ENCODE data around the gene GMPR. TPM values are rescaled to one million over a fixed set of nuclear protein-coding genes. Genes with fewer than 3 reads are reported as not detected.

Gene GMPR
- total RNA-seq, 1 donor from 2014 or later, result 0.49 TPM

DNA sequence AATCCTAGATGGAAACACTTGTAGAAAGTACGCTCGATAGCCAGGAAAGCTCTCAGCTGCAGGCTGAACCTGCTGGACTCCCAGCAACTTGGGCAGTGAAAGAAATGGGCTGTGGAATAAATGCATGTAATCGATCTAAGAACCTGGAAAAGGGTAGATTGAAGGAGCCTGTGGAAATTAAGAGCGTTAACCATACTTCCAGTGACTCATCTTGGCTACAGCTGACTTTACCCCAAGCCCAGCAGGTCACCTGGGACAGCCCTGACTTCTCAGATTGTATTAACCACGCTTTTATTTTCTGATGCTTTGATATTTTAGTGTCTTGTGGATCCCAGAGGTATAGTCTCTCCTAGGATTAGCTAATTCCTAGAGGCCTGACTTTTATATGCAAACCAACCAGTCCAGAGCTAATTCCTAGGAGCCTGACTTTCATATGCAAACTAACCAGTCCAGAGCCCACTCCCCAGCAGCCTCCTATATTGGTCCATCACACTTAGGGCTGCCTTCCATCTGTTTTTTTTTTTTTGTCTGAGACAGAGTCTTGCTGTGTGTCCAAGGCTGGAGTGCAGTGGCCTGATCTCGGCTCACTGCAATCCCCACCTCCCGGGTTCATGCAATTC is 86.3 kb downstream of the GMPR start:
- intact Hi-C loops (cut with micrococcal nuclease), result loop anchor here (5.0 kb wide), 4 partner anchors 113 to 1447 kb away; partner anchors contain the start of gene JARID2

DNA sequence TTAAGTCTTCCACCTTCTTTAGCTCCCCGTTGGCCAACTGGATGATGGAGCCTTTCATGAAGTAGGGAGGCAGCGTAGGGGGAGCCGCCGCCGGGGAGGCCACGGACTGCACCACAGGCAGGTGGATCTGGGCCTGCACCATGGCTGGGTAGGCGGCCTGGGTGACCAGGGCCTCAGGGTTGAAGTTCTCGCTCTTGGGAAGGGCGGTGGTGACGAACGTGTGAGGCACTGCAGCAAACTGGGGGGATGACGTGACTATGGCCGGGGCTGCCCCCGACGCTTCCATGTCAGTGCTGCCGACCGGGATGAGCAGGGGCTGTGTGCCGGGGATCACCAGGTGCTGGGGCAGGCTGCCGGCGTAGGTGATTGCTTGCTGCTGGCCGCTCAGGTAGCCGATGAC is 88.1 kb downstream of the GMPR start:
- intact Hi-C loops (cut with micrococcal nuclease), result no loop called here

DNA sequence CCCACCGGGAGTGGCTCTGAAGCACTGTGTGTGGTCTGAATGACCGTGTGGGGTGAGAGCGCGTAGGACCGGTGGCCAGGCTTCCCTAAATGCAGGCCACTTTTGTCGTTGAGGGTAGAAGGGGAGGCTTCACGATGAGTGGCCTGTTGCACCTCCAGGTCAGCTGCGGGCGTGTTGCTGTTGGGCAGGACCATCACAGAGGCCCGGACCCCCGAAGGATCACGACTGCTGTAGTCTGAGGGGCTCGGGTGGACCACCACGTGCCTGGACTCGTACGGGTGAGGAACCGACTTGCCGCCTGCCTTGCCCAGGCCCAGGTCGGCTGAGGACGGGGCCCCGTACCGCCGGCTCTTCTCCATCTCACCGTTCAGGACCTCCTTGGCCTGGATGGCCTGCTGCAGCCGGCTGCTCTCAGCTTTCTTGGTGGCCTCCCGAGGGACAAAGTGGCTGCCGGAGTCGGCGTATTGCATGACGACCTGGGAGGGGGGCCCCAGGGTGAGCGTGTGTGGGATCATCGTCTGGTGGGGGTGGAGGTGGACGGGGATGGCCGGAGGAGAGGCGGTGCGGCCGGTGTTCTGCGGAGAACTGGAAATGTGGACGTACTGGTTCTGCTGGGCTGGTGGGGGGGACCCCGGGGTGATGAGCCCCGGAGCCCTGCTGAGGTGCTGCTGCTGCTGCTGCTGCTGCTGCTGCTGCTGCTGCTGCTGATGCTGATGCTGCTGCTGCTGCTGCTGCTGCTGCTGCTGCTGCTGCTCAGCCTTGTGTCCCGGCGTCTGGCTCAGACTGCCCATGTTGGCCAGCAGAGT is 88.8 kb downstream of the GMPR start:
- intact Hi-C loops (cut with micrococcal nuclease), result no loop called here

DNA sequence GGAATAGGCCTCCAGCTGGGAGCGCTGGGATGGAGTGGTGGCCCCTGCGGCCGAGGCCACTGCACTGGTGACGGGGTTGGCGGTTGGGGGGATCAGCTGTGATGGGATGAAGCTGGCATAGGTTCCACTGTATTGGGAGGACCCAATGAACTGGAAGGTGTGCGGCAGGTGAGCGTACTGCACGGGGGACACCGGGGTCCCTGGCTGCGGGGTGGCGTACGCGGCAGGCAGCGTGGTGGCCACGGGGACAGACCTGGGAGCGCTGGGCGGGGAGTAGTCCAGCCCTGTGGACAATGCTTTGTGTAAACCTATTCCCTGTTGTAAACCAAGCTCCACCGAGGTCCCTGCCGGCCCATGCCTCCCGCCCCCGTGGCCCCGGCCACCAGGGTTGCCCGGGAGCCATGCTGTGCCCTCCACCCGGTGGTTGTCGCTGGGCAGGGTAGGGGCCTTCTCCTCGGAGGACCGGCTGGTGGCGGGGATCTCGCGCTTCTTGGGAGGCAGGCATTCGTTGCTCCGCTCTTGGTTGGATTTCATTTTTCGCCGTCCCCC is 89.5 kb downstream of the GMPR start:
- intact Hi-C loops (cut with micrococcal nuclease), result no loop called here

DNA sequence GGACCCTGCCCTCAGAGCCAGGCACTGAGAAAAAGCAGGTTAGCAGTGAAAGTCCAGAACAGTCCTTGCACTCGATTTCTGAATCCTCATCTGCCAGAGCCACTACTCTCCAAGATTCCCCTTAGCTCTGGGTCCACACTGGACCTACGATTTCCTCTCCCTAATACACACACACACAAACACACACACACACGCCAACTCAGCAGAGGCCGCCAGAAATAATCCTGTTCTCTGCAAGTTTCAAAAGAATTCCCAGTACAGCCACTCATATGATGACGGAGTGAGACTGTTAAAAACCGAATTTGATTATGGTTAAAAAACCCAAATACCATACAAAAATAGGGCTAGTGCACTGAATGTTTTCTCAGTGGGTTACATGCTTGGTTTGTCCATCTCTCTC is 90.8 kb downstream of the GMPR start:
- intact Hi-C loops (cut with micrococcal nuclease), result no loop called here

DNA sequence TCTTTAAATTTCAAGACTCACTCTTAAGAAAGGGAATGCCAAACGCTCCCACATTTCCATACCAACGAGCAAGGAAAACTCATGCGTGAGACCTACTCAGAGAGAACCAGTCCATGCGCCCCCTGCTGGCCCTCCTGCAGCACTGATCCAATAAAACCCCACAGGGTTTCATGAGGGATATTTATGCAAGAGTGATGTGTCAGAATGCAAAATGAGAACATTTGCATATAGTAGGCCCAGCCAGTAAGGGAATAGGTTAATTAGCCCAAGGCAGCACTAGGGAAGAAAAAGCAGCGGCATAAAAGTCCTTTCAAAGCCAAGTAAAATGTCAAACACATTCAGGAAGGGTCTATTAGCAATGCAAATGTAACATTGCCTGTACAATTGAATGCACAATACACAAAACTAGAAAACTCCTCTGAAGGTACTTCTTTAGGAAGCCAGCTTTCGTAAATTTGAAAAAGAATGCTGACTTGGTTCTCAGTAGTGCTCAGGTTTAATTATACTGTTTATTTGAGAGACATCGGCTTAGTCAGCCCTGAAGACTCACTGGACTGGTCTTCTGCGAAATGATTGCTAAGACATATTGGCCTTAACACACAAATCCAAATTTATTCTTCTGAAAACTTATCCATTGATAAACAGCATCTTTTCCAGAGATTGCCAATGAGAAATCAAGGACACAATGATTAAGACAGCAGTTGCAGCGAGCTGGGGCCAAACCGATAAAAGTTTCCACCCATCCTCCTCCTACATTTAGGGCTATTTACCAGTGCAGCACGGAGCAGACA is 93.2 kb downstream of the GMPR start:
- intact Hi-C loops (cut with micrococcal nuclease), result loop anchor here (1.0 to 10.0 kb wide), 15 partner anchors 9 to 755 kb away; partner anchors contain the start of gene DTNBP1

DNA sequence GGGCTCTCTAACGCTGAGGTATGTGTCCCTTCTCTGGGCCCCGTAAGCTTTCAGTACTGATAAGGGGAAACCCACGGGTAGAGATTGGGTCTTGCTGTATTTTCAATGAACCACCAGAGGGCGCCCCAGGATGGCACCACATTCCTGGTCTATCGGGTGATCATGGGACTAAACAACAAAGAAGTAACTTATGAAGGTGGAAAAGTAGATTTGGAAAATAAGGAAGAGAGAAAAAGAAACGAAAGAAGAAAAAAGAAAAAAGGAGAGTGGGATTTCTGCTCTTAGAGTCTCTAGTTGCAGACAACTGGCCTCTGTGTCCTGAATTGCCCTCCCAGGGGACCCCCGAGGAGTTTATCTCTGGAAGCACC is 93.8 kb downstream of the GMPR start:
- intact Hi-C loops (cut with micrococcal nuclease), result loop anchor here (1.0 to 10.0 kb wide), 14 partner anchors 10 to 755 kb away; partner anchors contain the start of gene DTNBP1

DNA sequence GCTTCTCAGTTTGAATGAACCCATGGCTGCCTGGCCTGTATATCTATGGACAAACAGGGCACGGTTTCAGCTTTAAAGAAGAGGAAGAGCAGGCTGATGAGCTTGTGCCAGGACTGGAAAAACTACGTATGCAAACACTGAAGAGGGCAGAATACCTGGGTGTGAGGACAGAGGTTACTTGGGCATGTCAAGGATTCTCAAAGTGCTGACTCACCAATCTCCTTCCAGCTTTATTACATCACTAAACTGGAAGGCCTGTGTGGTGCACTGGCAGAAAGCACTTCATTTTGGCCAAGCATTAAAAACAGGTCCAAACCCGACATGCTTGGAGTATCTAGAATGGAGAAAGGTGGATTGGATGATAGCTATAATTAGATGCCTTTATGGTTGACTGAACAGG is 95.2 kb downstream of the GMPR start:
- intact Hi-C loops (cut with micrococcal nuclease), result loop anchor here (2.0 to 10.0 kb wide), 3 partner anchors 251 to 753 kb away; partner anchors contain the start of gene DTNBP1

DNA sequence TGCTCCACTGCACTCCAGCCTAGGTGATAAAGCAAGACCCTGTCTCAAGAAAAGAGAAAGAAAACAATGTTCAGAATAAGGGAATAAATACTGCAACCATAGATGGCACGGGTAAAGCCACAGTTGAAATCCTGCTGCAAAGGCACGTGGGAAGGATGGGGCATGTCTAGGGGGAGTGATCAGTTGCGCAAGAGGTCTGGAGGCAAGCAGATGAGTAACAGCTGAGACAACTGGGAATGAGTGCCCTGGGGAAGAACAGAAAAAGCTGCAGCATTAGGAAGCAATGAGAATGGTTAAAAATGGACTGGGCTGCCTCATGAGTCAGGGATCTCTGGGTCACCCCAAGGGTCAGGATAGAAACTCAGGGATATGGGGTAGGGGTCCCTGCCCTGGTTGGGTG is 96.3 kb downstream of the GMPR start:
- intact Hi-C loops (cut with micrococcal nuclease), result loop anchor here (5.0 to 10.0 kb wide), 2 partner anchors 250 to 672 kb away; partner anchors contain the start of gene DTNBP1

DNA sequence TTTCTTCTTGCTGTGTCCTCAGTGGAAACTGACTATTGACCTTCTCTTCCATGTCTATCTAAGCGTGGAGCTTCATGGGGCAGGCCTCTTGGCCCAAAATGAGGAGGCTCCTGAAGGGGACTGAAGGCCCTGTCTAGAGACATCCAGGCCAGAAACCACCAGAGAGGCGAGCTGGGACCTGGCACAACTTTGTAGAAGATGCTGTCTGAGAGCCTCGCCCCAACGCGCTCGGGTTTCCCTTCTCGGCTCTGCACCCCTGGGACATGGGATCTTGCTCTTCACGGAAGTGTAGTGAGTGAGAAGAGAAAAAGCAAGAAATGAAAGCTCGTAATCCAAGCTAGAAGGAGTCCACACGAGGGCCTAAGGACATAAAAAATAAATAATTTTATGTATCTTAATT is 96.8 kb downstream of the GMPR start:
- intact Hi-C loops (cut with micrococcal nuclease), result loop anchor here (10.0 kb wide), 1 partner anchor 250 kb away; no protein-coding TSS in a partner anchor

DNA sequence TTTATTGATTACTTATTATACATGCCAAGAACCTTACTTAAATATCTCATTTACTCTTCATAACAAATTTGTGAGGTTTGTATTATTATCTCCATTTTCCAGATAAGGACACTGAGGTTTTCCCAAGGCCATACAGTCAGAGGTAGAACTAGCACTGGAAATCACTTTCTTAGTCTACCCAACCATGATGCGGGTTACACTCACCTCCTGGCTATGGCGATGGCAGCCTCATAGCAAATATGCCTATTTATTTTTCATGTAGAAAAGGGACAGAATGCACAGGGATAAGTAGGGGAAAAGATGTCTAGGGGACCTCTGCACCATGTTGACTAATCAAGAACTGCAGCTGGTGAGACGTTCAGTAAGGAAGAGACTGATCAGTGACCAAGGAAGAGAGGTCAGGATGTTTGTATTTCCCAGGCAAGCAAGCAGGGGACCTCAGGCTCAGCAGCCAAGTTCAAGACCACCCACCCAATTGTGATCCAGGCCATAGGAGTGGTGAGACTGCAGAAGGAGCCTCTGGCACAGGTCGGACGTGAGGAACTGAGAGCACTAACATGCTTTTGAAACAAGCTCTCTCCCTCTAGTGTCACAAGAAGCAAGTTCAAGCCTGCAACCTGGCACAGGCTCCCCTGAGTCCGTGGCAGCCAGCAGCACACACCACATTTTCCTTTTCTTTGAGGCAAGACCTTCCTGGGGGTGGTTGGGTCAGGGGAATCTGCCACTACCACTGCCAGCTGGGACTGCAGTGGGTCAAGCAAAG is 97.8 kb downstream of the GMPR start:
- intact Hi-C loops (cut with micrococcal nuclease), result loop anchor here (10.0 kb wide), 1 partner anchor 249 kb away; no protein-coding TSS in a partner anchor

DNA sequence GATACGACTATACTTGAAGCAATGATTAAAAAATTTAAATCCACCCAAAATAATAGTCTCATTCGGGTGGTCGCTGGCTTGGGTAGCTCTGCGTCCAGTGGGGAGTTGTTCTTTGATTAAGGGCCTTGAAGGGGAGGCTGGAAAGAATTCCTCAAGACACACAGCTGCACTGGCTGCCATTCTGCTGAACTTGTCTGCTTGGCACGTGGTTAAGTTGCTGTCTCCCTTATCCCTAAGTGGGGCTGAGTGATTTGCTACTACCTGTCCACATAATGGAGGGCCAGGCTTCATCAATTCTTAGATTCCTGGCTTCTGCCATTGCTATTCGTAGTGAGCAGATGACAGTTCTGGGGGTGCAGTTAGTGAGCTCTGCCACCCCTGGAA is 98.5 kb downstream of the GMPR start:
- intact Hi-C loops (cut with micrococcal nuclease), result loop anchor here (10.0 kb wide), 1 partner anchor 248 kb away; no protein-coding TSS in a partner anchor

DNA sequence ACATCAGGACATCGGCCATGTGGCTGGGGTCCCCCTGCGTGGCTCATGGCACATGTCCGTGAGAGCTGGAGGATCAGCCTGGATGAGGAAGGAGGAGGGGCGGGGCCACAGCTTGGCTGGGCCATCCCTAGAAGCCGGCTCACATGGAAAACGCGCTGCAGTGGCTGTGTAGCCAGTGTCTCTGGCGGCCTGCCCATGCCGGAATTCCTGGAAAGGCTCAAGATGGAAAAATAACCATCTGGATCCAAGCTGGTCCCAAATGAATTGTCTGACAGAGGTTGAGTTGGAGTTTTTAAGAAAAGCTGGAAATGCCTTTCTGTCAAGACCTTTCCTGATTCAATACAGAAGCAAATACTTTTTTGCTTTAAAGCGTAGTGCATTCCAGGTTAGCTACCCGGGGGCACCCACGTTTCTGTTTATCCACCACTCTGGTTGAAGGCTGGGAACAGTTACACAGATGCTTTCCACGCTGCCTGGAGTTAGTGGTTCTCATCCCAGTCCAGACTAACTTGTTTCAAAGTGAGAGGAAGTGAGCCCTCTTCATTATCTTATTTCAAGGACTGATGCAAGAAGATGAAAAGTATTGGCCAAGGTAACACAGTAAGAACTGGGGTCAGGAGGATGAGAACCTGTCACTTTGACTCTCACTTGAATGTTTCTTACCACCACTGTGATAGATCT is 99.0 kb downstream of the GMPR start:
- intact Hi-C loops (cut with micrococcal nuclease), result loop anchor here (10.0 kb wide), 1 partner anchor 247 kb away; no protein-coding TSS in a partner anchor

DNA sequence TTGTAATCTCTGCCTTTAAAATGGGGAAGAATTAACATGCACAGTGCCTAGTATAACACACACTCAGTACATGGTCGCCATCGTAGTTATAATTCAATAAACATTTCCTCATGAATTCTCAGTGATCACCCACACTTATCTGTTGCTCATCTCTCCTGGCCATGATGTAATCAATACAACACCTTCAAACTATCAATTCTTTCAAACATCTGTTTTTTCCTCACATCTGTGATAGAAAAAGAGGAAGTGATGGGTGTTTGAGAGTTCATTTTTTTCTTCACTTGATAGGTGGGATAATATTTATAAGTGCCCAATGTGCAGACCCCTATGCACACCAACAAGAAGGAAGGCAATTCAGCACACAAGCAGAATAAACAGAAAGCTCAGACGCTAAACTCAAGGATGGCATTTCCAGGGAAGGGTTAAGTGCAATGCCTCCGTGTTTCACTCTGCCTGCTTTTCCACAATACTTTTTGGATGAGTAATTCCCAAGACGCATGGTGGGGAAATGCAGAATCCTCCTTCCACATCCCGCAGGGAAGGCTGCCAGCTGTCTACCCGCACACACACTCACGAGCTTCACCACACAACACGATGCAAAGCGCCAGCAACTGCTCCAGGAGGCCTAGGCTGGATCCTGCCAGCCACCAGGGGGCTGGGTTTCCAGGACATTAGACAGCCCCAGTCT is 100.3 kb downstream of the GMPR start:
- intact Hi-C loops (cut with micrococcal nuclease), result loop anchor here (10.0 kb wide), 1 partner anchor 246 kb away; no protein-coding TSS in a partner anchor

DNA sequence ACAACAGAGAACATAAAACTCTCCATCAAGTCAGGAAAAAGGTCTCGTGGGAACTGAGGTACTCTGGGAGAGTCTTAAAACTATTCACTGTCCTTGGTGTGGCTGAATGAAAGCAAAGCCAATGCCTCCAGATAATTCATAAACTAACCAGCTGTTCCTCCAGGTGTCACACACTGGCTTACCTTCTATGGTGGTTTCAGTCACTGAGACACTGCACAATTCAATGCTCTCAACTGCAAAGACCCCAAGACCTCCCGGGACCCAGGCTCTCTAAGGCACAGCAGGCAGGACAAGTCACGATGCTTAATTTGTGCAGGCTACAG is 100.8 kb downstream of the GMPR start:
- intact Hi-C loops (cut with micrococcal nuclease), result loop anchor here (10.0 kb wide), 1 partner anchor 246 kb away; no protein-coding TSS in a partner anchor

DNA sequence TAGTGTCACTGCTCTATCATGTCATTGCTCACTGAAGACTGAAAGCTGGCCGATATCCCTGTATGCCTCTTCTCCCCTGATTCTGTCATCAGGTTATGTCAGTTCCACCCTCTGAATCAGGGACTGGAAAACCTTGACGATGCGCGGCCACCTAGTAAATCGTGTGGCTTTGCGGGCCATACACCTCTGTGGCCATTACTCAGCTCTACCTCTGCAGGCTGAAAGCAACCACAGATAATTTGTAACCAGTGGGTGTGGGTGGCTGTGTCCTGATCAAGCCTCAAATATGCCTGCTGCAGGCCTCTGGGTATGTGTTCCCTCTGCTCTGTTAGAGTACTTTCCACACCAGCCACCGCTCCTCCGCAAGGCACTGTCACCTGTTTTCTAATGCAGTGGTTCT is 105.2 kb downstream of the GMPR start:
- intact Hi-C loops (cut with micrococcal nuclease), result no loop called here

DNA sequence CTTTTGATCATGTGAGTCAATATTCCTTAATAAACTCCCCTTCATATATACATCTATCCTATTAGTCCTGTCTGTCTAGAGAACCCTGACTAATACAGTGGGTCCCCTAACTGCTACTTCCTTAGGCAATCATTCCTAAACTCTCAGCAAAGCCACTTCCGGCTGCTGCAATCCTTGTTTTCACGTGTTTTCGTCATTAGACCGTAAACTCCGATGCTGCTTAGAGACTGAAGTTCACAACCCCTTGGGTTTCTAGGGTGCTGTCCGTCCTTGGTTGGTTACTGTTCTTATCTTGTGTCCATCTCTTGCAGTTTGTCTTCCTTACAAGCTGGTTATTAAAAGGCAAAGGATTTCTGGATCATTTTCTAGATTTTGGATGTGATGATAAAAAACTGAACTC is 106.4 kb downstream of the GMPR start:
- intact Hi-C loops (cut with micrococcal nuclease), result no loop called here

All from T-helper 1 cell treated with Interleukin-12 subunit alpha and Interleukin-12 subunit beta and Interleukin-4 antibody, amounts not matched to agents 30 ng/mL and 1 ng/mL, for 36 hours (primary cell).